CD1c-positive myeloid dendritic cell (primary cell): ENCODE results near the gene KCNJ12.
"Not testable (repeated sequence)": the region's sequence is repeated elsewhere in the genome, so short reads cannot be mapped to it uniquely, and the experiment has no call there.

Experiments
- DNase-seq: peaks from one replicate; pipeline ENCODE4 v3.0.0-alpha.2; 2016; ENCODE audit errors: extremely low spot score

KCNJ12 gene

GRCh38 chr17:21449891-21450290 is 73.7 kb downstream of the KCNJ12 start:
- DNase-seq: not testable (repeated sequence)

- no peak for DNase-seq
Observed at GRCh38 chr17:21451975-21452374, 75.8 kb downstream of the KCNJ12 start.

GRCh38 chr17:21452377-21453143 is 76.4 kb downstream of the KCNJ12 start:
- DNase-seq: peak; percentile 84

GRCh38 chr17:21453144-21453898 is 77.2 kb downstream of the KCNJ12 start:
- no peak for DNase-seq

GRCh38 chr17:21454006-21454405 is 77.8 kb downstream of the KCNJ12 start:
- not testable (repeated sequence) for DNase-seq

GRCh38 chr17:21454441-21454840 is 78.3 kb downstream of the KCNJ12 start:
- peak; percentile 46 for DNase-seq

- no peak for DNase-seq
Observed at GRCh38 chr17:21455761-21456160, 79.6 kb downstream of the KCNJ12 start.

GRCh38 chr17:21456449-21456848 is 80.3 kb downstream of the KCNJ12 start:
- not testable (repeated sequence) for DNase-seq

- peak; percentile 92 for DNase-seq
Observed at GRCh38 chr17:21457051-21458026, 81.2 kb downstream of the KCNJ12 start.

- no peak for DNase-seq
Observed at GRCh38 chr17:21458054-21458453, 81.9 kb downstream of the KCNJ12 start.

GRCh38 chr17:21459536-21459935 is 83.4 kb downstream of the KCNJ12 start:
- DNase-seq: no peak

- DNase-seq: no peak
Observed at GRCh38 chr17:21460358-21460757, 84.2 kb downstream of the KCNJ12 start.

GRCh38 chr17:21462237-21462636 is 86.1 kb downstream of the KCNJ12 start:
- DNase-seq: no peak

GRCh38 chr17:21463204-21463661 is 87.1 kb downstream of the KCNJ12 start:
- no peak for DNase-seq

- no peak for DNase-seq
Observed at GRCh38 chr17:21463779-21464407, 87.7 kb downstream of the KCNJ12 start.

GRCh38 chr17:21464611-21465021 is 88.5 kb downstream of the KCNJ12 start:
- no peak for DNase-seq

- DNase-seq: no peak
Observed at GRCh38 chr17:21466550-21466949, 90.4 kb downstream of the KCNJ12 start.

GRCh38 chr17:21467196-21467595 is 91.0 kb downstream of the KCNJ12 start:
- DNase-seq: no peak

- DNase-seq: no peak
Observed at GRCh38 chr17:21467739-21468490, 91.8 kb downstream of the KCNJ12 start.
